HG02970 (cell line): ENCODE results near the gene POLR1A.

ENCODE experiments used
- ATAC-seq: cut with Tn5 transposase; IDR thresholded peaks from one replicate; pipeline ENCODE4 v1.9.1; 2021; ENCODE audit warnings: mild to moderate bottlenecking, moderate library complexity, moderate number of reproducible peaks; ENCODE audit not compliant: unreplicated experiment, low FRiP score

POLR1A gene

DNA sequence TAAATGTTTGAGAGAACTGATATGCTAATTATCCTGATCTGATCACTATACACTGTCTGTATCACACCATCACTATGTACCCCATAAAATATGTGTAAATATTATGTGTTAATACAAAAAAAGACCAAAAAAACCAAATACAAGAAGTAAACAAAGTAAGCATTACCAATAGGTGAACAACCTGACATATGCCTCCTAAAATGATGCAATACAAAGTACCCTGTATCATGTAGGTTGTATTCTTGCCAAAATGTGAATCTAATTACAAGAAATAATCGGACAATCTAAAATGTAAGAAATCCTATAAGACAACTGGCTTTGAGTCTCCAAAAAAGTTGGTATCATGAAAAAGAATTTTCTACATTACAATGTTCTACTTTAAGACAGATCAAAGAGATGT lies 7.8 kb downstream of the POLR1A start:
- ATAC-seq: no peak

DNA sequence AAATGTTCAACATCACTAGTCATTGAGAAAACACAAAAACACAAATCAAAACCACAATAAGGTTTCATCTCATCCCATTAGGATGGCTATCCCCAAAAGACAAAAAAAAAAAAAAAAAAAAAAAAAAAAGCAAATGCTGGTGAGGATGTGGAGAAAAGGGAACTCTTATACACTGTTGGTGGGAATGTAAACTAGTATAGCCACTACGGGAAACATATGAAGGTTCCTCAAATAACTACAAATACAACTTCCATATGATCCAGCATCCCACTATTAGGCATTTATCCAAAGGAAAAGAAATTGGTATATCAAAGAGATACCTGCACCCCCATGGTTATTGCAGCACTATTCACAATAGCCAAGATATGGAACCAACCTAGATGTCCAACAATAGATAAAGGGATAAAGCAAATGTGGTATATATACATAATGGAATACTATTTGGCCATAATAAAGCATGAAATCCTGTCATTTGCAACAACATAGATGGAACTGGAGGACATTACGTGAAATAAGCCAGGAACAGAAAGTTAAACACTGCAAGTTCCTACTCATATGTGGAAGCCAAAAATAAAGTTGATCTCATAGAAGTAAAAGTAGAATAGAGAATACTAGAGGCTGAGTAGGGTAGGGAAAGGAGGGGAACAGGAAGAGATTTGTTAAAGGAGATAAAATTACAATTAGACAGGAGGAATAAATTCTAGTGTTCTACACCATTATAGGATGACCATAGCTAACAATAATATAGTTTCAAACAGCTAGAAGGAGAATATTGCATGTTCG lies 8.4 kb downstream of the POLR1A start:
- no peak for ATAC-seq

DNA sequence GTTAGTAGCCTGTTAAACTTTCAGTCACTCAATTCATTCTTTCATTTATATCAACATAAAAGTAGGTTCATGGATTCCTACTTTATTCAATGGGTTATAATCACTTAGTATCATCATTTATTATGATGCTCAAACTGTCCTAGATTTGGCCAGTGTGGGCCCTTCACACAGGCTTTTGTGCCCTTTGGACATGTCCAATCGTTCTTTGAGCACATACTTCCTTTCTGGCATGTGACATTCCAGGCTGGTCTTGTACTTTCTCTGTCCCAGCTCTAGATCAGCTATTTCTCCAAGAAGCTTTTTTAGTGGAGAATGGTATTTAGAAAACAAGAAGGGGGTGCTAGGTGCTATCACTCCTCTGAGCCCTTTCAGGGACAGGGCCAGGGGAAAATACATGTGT lies 11.5 kb downstream of the POLR1A start:
- ATAC-seq: no peak

DNA sequence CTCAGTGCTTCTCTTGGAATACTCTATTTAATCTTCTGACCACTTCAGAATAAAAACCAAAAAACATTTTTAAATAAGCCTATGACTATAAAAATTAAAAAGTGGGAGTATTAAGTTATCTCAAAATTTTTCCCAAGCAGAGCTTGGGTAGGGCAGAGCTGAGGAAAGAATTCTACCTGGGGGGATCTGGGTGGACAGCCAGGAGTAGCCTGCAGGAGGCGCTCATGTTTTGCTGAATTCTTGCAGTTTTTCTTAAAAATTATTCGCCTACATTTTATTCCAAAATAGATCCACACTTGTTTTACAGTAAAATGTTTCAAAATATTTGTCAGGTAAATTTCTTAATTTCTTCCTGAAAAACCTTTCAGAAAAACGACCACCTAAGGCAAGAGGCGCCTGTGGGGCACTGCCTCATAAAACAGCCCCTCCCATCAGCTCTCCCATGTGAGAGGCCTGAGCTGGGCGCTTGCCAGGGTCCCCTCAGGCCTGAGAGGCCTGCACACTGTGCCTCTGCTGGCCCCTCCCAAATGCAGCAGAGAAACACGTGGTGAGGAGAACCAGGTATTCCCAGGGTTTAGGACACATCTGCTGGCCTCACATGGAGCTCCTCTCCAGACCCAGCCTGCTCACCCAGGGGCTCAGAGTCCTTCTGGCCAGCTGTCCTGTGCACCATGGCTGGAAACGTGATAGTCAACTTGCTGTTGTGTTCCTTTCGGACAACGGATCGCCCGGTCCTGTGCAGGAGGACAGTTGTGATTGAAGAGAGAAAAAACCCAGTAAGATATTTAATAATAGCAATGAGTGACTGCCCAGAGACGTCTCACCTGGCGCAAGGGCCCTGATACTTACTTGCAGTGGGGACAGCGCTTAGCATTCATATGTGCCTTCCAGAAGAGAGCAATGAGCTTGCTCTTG lies 17.5 kb downstream of the POLR1A start:
- no peak for ATAC-seq

DNA sequence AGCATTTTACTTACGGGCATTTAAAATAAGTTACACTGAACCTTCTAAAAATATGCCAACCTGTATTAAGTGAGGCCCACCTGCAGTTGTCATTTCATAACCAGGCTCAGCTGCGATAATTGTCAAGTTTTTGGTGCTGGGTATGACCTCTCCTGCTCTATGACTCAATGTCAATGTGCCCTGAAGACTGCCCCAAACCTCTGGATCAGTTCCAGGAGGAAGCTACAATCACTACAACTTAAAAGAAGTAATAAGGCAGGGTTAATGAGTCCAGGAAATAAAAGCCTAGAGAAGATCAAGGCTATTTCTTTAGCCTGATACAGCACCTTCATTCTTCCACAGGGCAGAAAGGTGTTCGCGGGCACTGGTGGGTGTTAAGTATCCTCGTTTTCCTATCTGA lies 22.9 kb downstream of the POLR1A start:
- ATAC-seq: no peak

DNA sequence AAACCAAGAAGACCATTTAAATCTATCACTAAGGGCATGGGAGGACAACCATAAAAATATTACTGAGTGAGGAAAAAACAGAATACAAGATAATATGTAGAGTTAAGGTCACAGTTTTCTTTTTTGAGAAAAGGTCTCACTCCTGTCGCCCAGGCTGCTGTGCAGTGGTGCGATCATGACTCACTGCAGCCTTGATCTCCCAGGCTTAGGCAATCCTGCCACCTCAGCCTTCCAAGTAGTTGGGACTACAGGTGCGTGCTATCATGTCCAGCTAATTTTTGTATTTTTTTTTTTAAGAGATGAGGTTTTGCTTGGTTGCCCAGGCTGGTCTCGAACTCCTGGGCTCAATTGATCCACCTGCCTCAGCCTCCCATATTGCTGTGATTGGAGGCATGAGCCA lies 24.0 kb downstream of the POLR1A start:
- ATAC-seq: no peak

DNA sequence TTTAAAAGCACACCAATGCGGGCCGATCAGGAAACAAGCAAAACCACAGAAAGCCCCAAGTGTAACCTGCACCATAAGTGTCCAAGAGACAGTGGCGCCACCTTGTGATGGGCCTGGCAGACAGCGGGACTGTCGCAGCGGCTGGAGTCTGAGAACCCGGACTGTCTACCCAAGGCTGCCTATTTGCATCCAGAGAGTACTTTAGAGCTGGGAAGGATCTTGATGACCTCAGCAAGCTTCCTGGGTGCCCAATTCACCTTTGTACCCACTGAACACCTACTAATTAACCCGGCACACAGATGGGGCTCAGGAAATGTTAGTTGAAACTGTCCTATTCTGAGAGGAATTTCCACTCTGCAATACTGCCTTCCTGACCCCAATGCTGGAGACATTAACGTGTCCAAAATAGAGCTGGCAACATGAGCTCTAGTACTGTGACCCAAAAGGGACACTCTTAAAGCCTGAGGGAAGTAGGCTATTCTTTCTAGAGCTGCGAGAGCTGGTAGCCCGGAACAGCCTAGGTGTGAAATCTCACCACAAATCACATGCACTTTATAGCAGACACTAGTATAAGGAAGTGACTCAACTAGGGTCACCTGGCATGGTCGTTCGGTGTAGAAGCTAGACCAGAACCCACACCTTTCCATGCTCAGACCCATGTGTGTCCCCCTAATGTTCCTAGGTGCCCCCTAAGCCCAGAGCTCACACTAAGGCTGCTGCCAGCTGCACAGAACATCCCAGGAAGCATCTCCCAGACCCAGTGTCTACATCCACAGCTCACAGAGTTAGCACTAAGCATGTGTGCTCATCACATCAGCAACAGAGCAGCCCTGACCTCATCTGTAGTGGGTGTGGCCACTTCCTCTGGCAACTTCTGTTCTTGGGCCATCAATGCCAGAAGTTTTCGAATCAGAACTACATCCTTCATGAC lies 25.4 kb downstream of the POLR1A start:
- peak; percentile 56 for ATAC-seq

DNA sequence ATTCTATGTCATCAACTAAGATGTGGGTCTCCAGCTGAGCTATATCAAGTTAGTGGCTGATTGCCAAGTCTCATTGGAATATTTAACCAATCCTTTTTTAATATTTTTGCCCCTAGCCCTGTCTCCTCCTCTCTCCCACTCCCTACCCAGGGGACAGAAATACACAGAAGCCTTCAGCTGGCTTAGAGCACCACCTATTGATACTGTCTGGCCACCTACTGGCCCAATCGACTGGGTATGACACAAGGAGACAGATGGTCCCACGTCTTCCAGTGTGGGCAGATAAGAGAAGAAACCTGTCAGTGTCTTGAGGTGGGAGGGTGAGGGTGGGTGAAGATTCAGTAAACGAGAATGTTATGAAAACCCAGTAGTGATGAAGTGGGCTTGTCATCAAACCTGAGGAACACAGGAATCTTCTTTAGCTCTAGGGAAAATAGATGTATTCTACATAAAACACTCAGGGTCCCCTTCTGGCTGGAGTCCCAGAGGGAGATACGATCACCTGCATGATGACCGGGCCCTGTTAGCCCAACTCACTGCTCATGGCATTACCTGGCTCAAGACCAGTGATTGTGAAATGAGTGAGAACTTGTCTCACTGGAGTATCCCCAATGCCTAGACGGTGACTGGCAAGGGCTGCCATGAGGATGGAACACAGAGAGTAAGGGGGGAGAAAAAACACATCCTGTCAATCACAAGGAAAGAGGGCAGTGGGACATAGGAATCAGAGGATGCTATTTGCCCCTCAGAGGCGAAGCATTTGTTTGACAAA lies 26.7 kb downstream of the POLR1A start:
- no peak for ATAC-seq

DNA sequence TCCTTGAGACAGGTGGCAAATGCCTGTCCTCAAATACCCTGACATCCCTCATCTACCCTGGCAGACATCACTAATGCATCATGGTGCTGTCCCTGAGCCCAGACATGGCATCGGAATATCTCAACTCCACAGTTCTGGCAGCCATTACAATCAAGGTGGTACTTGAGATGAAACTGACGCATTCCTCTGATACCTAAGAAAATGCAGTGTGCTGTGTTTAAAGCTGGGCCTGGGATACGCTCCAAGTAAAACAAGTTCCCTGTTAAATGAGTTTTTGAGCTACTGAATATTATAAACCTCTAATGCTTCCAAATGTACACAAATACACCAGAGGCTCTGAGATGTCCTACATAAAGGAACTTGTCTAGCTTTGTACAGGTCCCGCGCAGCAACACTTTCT lies 29.8 kb downstream of the POLR1A start:
- no peak for ATAC-seq

DNA sequence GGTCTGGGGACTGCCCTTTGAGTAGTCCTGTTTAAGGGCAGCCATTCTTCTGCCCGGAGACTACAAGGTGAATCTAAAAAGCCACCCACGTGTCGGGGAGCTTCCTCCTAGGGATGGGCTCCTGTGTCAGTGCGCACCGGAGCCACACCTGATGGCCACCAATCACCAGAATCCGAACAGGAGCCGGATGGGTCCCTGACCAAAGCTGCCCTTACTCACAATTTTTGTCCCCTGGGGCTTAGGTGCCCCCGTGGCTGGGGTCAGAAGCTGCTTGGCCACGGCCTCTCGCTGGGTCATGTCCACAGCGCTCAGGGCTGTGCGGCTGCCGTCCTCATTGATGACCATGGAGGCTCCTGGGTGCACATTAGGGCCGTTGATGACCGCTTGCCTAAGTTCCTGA lies 30.9 kb downstream of the POLR1A start:
- ATAC-seq: no peak

DNA sequence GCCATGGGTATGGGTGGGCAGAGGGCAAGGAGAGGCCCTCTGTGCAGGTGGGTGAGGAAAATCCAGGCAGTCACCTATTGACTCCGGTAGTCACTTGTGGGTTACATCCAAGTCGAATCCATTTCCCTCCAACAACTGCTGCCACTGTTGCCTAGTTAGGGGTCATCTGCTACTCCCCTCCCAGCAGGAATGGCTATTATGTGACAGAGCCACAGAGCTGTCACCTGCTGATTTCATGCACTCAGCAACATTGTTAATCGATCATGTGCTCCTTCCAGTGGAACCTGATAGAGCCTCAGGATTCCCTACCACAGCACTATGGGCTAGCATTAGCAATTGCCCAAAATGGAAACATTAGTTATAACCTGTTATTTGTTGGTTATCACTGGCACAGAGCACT lies 31.4 kb downstream of the POLR1A start:
- ATAC-seq: no peak

DNA sequence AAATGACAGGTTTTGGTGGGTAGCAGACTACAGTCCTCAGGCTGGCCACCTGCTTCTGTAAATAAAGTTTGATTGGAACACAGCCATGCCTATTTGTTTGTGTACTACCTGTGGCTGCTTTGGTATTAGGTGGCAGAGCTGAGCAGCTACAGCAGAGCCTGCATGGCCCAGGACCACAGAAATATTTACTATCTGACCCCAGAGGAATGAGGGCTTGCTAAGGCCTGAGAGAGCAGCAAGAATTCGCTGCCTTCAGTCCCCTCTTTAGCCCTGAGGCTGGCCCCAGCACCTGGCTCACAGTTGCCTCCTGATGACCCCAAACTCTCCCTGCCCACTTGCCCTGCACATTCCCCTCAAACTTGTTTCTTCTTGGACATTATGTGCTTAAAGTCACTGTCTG lies 32.5 kb downstream of the POLR1A start:
- no peak for ATAC-seq

DNA sequence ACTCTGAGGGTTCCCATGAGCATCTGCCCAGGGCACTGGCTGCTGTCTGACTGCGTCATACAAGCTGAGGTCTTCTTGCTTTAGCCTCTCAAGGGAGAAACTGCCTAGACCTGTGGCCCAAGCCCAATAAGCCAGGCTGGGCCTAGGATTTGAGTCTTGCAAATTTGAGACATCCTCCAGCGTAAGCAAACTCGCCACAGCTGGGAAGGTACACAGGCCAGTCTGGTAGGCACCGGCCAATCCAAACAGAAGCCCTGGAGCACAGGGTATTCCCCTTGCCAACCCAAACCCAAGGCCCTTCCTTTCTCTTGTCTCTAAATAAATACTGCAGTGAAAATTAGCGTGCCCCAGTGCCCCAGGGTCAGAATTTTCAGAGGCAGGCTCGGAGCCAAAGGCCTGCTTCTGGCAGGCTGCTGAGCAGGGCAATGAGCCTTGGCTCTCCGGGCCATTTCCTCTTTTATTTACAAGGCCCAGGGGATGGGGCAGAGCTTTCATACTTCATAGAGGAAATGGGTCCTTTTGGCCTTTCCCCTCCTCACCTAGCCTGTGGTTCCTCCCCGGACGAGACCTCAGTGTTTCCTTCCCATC lies 33.3 kb downstream of the POLR1A start:
- ATAC-seq: no peak

DNA sequence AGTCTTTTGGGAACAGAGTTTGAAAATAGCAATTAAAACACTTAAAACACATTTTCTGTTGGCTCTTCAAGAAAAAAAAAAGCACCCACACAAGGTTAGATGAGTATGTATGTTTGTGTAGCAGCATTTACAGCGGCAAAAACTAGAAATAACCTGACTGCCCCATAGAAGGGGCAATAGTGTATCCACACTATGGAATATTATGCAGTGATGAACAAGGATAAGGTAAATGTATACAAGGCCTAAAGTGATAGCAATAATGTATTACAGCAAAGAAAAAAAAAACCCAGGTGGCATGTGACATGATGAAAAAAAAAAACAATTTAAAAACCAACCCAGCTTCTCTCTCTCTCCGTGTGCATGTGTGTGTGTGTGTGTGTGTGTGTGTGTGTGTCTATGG lies 34.8 kb downstream of the POLR1A start:
- ATAC-seq: no peak

DNA sequence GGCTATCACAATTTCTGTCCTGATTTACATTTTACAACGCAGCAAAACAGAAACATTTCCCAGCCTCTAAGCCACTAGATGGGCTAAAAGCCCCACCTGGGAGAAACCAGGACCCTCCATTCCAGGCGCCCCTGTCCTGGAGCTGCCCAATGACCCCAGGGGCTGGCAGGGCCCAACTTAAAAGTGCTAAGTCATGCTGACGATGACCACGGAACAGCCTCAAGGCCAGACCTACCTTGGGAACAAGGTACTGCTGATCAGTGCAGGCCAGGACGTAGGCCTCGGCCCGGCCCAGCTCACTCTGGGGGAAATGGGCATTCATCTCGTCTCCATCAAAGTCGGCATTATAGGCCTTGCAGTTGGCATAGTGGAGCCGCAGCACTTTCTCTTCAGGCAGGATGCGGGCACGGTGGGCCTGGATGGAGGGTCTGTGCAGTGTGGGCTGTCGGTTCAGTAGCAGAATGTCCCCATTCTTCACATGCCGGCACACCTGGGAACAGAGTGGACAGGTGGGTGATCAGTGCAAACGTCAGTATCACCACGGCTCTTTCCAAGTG lies 35.8 kb downstream of the POLR1A start:
- ATAC-seq: no peak

DNA sequence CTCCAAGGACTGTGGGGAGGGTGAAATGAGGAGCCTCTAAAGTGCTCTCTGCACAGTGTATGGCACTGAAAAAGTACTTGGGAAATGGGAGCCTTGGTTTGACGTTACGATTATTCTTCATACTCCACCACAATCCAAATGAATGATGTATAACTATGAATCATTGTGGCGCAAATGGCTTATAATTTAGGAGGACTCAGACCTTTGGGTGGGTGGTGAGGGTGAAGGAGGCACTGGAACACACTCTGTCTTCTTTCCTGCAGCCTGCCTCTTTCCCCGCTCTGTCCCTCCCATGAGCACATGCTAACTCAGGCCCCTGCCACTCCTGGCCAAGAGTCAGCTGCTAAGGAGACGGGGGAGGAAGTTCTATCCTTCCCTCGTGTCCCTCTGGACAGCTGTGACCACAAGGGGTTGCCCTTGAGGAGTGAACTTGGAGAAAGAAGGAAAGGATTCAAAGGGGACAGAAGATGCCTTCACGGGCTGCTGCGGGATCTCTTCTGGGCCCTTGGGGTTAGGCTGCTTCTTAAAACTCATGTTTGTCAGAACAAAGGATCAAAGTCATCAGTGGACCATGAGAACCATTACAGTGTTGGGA lies 36.5 kb downstream of the POLR1A start:
- ATAC-seq: no peak

DNA sequence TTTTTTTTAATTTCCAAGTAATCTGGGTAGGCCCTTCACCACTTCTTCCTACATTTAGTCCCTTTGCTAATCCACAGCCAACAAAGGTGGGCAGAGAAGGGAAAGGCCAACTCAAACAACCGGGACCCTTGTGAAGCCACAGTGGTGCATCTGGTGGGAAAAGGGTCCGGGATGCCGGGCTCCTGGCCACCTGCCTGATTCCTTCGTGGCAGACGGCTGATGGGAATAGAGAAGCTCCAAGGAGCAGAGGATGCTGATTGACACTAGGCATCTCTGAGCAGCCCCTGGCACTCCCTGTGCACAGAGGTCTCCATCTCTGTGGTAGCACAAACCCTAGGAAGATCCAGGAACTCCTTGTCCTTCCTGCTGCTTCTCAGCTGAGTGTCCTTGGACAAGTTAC lies 37.0 kb downstream of the POLR1A start:
- no peak for ATAC-seq

DNA sequence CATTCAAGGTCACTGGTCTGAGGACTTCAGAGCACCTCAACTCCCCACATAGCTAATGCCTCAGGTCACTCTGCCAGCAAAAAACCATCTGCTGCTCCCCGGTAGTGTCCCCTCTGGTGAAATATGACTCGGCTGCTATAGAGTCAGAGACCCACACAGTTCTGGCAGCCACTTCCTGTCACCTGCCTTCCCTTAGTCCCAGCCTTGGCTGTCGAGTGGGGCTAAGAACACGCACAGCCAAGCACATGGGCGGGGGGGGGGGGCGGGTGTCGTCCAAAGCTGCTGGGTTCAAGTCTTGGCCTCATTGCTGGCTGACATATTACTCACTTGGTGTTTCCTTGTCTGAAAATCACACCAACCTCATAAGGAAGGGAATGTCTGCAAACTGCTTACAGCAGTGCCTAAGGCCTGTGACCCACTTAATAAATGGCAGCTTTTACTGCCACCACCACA lies 37.5 kb downstream of the POLR1A start:
- ATAC-seq: no peak

DNA sequence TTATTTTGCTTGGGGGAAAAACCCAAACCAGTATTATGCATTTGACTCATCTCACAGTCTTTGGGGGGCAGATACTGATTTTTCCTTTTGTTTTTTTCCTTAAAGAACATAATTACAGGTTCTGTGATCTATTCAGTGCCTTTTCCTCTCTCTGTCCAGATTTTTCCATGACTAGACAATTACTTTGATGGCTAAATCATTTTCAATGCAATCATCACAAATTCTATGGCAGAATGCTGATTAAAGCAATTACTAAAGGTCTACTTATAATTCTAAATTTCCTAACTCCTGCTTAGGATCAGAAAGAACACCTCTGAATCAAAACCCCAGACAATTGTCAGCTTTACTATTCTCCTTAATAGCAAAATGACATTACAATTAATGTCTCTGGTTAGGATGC lies 38.8 kb downstream of the POLR1A start:
- ATAC-seq: no peak
